NCI-H446 (cell line): ENCODE results near the gene UBE2Q1.

ENCODE experiments used
- DNase-seq, 2 experiments: peaks; one replicate each; lab custom pipeline; 2025; lab: John Stamatoyannopoulos, UW

UBE2Q1 gene

DNA sequence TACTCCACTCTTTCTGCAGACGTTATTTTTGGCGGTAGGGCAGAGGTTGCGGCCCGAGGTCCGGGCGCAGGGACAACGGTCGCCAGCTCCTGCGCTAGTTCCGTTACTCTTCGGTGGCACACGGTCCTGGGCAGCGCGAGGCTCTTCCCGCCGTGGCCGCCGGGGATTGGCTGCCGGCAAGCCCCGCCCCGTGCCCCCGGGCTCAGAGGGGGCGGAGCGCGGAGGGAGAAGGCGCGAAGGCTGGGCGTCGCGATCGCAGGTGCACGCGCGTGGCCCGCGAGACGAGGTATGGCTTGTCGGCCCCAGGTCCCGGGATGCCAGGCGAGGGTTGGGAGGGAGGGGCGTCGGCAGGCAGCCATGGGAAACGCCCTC, 55.7 kb downstream of the UBE2Q1 start:
- DNase-seq, result no peak

DNA sequence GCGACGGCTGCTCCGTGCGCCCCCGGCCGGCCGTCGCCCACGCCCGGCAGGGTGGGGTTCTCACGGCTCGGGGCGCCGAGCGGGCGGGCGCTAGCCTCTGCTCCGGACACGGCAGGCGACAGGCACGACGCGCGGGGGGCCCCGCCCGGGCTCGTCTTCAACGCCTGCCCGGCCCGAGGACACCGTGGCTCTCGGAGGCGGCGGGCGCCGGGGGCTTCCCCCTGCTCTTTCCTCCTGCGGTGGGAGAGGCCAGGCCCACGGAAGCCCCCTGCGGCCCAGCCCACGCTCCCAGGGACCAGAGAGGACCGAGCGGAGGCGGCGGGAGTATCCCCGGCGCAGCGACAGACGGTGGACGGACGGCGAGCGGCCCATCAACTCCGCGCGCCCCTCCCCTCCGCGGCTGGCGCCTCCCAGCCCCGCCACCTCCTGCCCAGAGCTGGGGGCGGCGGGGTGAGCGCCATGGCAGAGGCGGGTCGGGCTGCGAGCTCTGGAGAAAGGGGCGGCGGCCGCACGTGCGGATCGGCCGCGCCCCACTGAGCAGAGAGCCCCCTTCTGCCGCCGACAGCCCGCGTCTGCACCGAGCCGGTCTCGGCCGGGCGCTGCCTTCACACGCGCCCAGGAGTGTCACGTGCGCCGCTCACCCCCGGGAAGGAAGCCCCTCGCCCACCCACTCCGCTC, 56.3 kb downstream of the UBE2Q1 start, which contains the start of the genes SHE and TDRD10:
SHE (minus strand) TSS at position 347 of the 678 bp plus-strand sequence. CDS start 386 bp downstream, outside the sequence.
TDRD10 (plus strand) TSS at position 154 of the 678 bp plus-strand sequence. CDS start 4,685 bp downstream, outside the sequence.
- no peak for DNase-seq

DNA sequence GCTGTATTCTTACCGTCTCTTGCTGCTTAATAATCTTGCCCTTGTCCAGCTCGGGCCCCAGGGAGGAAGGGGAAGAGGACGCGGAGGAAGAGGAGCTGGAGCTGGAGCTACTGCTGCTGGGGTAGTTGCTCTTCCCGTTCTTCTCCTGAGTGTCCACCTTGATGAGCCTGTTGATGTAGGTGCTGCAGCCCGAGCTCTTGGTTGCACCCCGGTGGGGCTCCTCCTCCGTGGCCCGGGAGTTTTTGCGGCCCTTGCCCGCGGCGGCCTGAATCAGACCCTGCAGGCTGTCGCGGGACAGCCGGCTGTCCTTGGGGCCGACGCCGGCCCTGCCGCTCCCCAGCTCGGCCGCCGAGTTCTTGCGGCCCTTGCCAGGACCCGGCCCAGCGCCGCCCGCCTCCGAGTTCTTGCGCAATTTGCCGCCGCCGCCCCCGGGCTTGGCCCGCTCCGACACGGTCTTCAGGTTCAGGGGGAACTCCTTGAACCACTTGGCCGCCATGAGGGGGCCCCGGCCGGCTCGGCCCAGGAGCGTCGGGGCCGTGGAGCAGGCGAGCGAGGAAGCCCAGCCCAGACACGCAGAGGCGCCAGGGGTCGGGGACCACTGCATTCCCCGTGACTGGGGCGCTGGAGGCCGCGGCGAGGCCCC, 56.9 kb downstream of the UBE2Q1 start:
- no peak for DNase-seq

DNA sequence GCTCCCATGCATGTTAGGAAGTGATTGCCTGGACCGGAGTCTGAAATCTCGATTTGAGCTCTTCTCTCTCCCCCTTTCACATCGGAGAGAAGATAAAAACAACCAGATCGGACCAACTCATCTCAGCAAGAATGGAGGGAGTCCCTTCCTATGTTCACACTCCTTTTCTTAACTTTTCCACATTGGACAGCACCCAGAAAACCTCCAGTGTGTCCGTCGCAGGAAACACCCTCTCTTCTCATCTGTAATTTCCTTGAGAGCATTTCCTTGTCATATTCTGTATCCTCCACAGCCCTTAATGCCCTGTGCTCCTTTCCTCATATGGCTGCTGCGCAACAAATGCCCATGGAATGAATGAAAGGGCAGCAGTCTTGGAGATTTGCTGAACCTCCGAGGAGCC, 57.9 kb downstream of the UBE2Q1 start:
- DNase-seq, result no peak

DNA sequence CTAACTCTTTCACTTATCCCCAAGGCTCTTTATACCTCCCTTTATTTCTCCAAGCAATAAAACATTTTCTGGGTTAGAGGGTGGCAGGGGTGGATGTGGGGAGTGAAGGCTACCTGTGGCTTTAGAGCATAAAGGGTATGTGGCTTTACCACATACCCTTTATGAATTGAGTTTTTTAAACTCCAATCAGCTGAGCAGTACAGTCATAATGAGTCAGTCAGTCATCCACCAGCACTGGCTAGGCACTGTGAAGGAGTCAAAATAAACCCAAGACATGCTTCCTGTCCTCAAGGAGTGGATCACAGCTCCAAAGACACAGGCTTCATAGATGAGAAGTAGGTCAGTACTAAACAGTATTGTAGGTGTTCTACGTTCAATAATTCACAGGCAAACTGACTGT, 59.0 kb downstream of the UBE2Q1 start:
- DNase-seq, result no peak
